DND-41 (cell line): ENCODE measurements around the gene PAK2.

Experiments used
- CTCF ChIP-seq: IDR thresholded peaks from 2 replicates; pipeline ENCODE4 v1.5.1; 2012; ENCODE audit warnings: borderline replicate concordance, low read length, moderate library complexity, mild to moderate bottlenecking; ENCODE audit not compliant: poor library complexity, severe bottlenecking; ENCODE audit errors: extremely low read depth
- EZH2 ChIP-seq: IDR thresholded peaks from 3 replicates; pipeline ENCODE4 v1.6.1; 2012; ENCODE audit warnings: borderline replicate concordance, low read depth, mild to moderate bottlenecking, moderate library complexity, low read length, inconsistent platforms; ENCODE audit not compliant: severe bottlenecking

GRCh38 chr3:196711838-196712513 is 27.7 kb upstream of the PAK2 start, which contains the start of the genes CEP19 and PIGX:
- TF ChIP-seq CTCF = no peak
- TF ChIP-seq EZH2 = no peak
